Dermis blood vessel endothelial cell (primary cell): ENCODE measurements around the gene LILRB4. TPM values are rescaled to one million over a fixed set of nuclear protein-coding genes. Genes with fewer than 3 reads are reported as not detected.
"Not testable (repeated sequence)": the region's sequence is repeated elsewhere in the genome, so short reads cannot be mapped to it uniquely, and the experiment has no call there.

ENCODE experiments used
- DNase-seq: peaks from one replicate; pipeline ENCODE4 v3.0.0; 2010
- total RNA-seq: library from RNA; depleted of rRNA; stranded (reverse); fragments of >200 nt; gene quantifications from 2 replicates; pipeline ENCODE4 v1.2.3, GENCODE V29; 2014

LILRB4 gene
- total RNA-seq = not detected in 2 replicates

DNA sequence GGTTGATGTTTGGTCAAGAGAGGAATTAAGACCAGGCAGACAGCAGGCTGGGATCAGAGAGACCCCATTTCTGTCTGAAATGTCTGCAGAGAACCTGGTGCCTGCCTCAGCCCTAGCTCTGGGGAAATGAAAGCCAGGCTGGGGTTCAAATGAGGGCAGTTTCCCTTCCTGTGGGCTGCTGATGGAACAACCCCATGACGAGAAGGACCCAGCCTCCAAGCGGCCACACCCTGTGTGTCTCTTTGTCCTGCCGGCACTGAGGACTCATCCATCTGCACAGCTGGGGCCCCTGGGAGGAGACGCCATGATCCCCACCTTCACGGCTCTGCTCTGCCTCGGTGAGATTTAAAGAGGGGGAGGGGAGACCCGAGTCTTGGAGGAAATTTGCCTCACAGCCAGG lies at the start of gene LILRB4:
Gene LILRB4, plus strand, starts transcription at position 256 of the 400 bp plus-strand sequence. Its CDS starts 49 bp downstream, at position 305.
- no peak for DNase-seq

DNA sequence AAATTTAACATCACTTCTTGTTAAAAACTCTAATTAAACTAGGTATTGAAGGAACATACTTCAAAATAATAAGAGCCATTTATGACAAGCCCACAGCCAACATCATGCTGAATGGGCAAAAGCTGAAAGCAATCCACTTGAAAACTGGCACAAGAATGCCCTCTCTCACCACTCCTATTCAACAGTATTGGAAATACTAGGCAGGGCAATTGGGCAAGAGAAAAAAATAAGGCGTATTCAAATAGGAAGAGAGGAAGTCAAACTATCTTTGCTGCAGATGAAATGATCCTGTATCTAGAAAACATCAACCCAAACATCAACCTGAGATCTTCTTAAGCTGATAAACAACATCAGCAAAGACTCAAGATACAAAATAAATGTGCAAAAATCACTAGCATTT lies 48.1 kb upstream of the LILRB4 start:
- DNase-seq = no peak

DNA sequence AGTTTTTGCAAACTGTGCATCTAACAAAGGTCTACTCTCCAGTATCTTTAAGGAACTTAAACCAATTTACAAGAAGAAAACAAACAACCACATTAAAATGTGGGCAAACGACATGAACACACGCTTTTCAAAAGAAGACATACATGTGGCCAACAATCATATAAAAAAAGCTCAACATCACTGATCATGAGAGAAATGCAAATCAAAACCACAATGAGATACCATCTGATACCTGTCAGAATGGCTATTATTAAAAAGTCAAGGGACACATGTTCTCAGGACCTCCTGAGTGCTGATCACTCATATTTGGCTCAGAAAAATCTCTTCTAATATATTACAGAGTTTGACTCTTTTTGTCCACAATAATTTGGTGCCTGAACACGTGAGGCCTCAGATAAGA lies 46.7 kb upstream of the LILRB4 start:
- DNase-seq = no peak

DNA sequence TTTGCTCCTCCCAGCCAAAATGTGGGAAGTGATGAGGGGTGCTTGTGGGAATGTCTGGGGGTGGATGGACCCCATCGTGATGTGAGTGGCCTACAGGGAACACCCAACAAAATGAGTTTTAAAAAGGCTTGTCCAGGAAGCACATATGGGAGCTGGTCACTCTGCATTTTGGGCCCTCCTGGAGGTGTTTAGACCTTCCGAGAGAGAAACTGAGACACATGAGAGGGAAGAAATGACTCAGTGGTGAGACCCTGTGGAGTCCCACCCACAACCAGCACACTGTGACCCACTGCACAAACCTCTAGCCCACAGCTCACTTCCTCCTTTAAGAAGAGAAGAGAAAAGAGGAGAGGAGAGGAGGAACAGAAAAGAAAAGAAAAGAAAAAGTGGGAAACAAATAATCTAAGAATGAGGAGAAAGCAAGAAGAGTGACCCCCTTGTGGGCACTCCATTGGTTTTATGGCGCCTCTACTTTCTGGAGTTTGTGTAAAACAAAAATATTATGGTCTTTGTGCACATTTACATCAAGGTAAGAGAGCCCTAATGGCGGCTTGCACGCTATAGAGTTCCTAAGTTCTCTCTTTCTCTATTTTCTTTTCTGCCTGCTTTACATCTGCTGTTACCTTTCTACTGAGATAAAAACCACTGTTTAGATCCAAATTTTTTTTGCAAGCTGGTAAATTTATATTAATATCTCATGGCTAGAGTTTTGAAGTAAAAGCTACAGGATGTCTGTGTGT lies 45.8 kb upstream of the LILRB4 start:
- DNase-seq = no peak

DNA sequence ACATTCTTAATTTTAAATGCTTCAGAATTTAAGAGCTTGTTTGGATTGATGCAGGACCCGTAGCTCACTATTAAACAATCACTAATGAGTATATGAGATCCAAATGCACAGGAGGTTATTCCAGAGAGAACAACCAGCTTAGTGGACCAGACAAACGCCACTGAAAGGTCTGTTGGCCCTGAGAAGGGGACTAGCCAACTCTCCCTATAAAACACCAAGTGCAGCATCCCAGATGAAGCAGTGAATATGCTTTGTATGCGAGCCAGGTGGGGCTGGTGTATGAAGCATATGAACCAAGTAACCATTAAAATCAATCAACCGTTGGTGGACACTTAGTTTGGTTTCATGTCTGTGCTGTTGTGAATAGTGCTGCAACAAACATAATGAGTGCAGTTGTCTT lies 42.3 kb upstream of the LILRB4 start:
- no peak for DNase-seq

DNA sequence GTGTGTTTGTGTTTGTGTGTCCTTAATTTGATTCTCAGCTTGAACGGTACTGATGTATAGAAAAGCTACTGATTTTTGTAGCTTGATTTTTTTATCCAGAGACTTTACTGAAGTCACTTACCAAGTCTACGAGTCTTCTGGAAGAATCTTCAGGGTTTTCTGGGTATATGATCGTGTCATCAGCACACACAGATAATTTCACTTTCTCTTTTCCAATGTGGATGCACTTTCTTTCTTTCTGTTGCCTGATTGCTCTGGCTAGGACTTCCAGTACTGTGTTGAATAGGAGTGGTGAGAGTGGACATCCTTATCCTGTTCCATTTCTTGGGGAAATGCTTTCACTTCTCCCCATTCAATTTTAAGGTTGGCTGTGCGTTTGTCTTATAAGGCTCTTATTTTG lies 40.4 kb upstream of the LILRB4 start:
- DNase-seq = no peak

DNA sequence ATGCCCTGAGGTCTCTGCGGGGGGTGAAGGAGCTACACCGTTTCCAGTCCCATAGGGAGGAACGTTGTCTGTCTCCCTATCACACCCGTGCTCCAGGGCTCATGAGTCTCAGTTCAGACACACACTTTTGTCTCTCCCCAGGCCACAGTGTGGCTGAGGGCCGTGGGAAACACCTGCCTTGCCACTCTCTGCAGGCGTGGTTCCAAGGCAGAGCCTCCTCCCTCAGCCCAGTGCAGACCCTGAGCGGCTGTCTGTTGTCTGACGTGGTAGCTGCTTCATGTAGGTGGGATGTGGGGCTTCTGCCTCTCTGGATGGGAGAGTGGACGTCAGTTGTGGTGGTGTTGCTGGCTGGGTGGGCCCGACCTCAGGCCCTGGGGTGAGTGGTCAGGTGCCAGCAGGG lies 38.6 kb upstream of the LILRB4 start:
- not testable (repeated sequence) for DNase-seq

DNA sequence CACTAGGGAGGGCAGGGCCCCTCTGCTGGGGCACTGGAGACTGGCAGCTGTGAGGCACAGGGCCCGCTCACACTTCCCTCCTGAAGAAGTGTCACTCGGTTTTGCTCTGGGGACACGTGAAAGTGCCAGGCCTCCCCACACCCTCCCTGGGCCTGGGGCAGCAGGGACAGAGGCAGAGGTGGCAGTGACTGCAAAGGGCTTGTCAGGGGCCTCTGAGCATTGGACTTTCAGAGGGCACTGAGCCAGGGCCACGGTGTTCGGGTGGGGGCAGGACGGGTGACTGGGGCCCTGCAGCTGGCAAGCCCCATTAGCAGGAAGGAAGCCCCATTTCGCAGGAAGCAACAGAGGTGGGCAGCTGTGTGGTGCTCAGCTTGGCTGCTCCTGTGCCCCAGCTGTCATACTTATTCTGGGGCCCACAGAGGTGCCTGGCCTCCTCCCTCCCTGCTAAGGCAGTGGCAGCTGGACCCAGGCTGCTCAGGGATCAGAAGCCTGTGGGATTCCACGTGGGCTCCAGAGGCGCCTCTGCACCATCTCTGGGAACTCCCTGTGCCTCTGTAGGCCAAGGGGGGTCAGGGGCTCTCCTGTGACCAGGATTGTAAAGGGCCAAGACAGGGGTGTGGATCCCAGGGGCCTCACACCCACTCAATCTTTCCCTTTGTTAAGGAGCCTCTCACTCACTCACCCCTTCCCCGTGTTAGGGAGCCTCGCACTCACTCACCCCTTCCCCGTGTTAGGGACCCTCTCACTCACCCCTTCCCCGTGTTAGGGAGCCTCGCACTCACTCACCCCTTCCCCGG lies 37.7 kb upstream of the LILRB4 start:
- not testable (repeated sequence) for DNase-seq

DNA sequence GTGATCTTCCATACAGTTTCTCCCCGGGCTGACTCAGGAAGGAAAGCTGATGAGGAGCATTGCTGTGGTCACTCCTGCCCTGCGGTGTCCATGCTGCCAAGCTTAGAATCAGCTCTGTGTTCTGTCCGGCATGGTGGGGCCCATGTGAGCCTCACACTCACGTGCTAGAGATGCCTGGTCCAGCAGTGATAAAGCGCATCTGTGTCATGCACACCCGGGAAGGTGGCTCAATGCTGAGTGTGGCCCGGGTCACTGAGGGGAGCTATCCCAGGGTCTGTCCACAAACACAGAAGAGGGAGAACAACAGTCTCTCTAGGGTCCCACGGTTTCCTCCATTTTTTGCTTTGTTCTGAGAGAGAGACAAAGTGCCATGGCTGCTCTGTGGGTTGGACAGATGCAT lies 36.0 kb upstream of the LILRB4 start:
- no peak for DNase-seq

DNA sequence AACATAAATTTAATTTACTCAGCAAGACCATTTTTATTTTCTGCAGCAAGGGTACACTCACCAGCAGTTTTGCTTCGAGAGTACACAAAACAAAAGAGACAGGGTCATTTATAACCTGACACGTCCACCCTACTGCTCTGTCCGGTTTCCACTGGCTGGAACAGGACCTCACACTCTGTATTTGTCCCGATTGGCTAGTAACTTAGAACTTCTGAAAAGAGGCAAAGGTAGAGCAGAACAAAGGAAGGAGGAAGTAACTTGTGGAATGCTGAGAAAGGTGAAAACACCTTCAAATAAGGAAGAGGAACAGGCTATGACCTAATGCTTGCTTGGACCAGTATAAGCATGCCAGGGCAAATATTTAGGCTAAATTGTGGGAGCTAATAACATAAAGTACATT lies 34.9 kb upstream of the LILRB4 start:
- not testable (repeated sequence) for DNase-seq

DNA sequence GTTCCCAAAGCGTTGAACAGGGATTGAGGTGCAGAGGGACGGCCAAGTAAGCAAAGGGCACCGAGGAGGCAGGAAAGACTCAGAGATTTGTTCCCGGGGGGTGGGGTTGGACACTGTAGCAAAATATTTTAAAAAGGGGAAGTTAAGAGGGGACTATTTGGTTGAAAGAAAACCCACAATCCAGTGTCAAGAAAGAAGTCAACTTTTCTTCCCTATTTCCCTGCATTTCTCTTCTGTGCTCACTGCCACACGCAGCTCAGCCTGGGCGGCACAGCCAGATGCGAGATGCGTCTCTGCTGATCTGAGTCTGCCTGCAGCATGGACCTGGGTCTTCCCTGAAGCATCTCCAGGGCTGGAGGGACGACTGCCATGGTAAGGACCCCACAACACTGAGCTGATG lies 32.5 kb upstream of the LILRB4 start, which contains the start of gene LILRB1:
Gene LILRB1, plus strand, starts transcription at position 223 of the 400 bp plus-strand sequence. CDS start 590 bp downstream, outside the sequence.
- DNase-seq = not testable (repeated sequence)

DNA sequence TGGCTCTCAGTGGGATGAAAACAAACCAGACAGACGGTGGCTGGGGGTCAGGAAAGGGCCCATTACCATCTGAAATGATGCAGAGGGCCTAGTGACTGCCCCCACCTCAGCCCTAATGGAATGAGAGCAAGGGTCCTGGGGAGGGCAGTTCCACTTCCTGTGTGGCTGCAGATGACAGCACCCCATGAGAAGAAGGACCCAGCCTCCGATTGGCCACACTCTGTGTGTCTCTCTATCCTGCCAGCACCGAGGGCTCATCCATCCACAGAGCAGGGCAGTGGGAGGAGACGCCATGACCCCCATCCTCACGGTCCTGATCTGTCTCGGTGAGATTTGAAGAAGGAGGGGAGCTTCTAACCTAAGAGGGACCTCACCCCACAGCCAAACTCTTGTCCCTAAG lies 32.0 kb upstream of the LILRB4 start:
- no peak for DNase-seq

DNA sequence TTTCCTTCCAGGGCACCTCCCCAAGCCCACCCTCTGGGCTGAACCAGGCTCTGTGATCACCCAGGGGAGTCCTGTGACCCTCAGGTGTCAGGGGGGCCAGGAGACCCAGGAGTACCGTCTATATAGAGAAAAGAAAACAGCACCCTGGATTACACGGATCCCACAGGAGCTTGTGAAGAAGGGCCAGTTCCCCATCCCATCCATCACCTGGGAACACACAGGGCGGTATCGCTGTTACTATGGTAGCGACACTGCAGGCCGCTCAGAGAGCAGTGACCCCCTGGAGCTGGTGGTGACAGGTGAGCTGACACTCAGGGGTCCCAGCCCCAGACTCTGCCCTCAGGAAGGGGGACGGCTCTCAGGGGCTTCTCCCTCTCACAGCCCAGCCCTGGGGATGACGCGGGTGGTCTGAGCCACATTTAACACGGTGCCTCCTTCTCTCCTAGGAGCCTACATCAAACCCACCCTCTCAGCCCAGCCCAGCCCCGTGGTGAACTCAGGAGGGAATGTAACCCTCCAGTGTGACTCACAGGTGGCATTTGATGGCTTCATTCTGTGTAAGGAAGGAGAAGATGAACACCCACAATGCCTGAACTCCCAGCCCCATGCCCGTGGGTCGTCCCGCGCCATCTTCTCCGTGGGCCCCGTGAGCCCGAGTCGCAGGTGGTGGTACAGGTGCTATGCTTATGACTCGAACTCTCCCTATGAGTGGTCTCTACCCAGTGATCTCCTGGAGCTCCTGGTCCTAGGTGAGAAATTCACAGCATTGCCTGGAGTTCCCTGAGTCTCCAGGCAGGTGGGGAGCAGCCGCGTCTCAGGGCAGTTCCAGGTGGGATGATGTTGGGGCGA lies 31.1 kb upstream of the LILRB4 start:
- not testable (repeated sequence) for DNase-seq

DNA sequence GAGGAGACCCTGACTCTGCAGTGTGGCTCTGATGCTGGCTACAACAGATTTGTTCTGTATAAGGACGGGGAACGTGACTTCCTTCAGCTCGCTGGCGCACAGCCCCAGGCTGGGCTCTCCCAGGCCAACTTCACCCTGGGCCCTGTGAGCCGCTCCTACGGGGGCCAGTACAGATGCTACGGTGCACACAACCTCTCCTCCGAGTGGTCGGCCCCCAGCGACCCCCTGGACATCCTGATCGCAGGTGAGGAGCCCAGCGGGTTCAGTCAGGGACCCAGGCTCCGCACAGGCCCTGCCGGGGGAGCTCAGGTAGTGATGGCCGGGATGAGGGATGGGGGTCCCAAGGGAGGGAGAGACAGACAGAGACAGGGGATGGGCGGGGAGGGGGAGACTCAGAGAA lies 30.3 kb upstream of the LILRB4 start:
- DNase-seq = not testable (repeated sequence)

DNA sequence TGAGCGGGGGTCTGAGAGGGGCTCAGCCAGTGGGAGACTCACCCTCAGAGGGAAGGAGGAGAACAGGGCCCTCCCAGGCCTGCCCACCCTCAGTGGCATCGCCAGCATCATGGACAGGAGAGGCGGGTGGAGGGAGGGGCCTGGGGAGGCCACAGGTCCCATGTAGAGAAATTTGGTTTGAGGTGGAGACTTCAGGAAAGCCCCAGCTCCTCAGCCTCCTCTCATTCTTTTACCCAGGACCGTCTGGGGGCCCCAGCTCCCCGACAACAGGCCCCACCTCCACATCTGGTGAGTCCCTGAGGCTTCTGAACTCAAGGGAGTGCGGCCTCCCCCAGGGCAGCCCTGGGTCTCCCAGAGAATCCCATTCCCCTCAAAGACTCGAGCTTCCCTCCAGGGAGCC lies 29.4 kb upstream of the LILRB4 start:
- no peak for DNase-seq

DNA sequence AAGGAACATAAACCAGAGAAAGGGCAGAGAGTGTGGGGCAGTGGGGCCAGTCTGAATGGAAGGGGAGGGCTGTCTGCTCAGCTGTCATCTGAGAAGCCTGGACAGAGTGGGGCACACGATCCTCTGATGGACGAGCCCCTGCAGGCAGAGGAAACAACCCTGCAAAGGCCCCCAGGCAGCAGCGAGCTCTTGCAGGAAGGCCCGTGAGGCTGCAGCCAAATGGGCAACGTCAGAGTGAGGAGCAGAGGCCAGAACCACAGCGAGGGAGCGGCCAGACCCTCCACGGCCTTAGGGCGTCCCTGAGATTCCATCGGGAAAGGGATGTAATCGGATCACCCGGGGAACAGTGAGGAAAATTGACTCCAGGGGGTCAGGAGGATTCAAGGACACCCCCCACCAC lies 26.7 kb upstream of the LILRB4 start:
- not testable (repeated sequence) for DNase-seq

DNA sequence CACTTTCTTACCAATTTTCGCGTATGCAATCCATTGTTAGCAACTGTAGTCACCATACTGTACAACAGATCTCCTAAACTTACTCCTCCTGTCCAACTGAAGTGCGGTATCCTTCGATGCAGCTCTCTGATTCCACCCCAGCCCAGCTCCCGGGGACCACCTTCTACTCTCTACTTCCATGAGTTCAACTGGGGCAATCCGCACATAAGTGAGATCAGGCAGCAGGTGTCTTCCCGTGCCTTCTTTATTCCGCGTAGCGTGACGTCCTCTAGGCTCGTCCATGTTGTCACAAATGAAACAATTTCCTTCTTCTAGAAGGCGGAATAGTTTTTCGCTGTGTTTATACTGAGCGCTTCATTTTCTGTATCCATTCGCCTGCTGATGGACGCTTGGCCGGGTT lies 24.1 kb upstream of the LILRB4 start:
- no peak for DNase-seq

DNA sequence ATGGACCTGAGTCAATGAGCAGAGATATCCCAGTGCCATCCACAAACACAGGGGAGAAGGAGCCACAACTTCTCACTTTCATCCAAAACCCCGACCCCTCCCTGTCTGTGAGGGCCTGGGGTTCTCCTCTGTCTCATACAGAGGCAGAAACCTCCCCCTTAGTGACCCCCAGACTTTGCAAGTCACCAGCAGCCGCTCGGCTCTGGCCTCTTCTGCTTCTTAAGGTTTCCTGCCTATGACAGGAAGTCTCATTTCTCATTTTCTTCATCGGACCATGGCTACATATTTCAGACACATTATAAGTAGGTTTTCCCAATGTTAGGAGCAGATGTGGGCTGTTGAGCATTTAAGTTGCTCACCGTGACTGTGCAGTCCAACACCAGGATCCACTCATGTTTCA lies 19.8 kb upstream of the LILRB4 start:
- DNase-seq = not testable (repeated sequence)

DNA sequence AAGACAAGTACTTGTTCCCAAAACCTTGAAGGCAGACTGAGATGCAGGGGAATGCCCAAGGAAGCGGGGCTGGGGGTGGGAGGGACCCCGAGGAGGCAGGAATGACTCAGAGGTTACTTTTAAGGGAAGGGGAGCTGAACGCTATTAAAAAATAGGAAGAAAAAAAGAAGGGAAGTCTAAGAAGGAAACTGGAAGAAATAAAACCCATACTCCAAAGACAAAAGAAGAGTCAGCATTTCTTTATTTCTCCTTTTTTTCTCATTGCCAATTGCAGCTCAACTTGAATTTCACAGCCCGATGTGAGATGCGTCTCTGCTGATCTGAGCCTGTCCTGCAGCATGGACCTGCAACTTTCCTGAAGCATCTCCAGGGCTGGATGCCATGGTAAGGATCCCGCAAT lies 19.2 kb upstream of the LILRB4 start:
- DNase-seq = not testable (repeated sequence)

DNA sequence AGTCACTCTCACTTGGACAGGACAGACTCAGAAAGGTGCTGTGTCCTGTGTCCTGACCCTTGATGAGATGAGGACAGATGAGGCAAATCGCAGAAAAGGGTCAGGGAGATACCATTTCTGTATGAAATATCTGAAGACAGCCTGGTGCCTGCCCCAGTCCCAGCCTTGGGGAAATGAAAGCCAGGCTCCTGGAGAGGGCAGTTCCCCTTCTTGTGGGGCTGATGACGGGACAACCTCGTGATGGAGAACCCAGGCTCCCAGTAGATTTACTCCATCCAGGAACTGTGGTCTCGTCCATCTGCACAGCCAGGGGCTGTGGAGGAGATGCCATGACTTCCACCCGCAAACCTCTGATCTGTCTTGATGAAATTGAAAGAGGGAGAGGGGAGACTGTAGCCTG lies 18.7 kb upstream of the LILRB4 start:
- DNase-seq = no peak

DNA sequence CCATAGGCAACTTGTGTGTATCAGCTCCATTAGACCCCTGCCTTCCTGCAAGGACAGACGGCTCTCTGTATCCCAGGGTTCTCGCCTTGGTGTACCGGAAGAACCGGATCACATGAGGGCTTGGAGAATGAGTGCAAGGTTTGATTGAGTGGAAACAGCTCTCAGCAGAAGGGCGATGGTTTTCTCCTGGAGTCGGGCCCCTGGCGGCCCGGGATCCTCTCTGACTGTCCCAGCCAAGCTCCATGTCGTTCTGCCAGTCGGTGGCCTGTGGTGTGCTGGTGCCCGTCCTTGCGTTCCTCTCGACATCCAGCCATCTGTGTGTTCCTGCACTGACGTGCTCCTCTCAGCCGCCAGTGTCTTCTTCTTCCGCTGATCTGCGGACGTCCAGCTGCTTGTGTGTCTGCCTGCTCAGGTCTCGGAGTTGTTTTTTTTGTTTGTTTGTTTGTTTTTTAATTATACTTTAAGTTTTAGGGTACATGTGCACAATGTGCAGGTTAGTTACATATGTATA lies 16.4 kb upstream of the LILRB4 start:
- DNase-seq = no peak

DNA sequence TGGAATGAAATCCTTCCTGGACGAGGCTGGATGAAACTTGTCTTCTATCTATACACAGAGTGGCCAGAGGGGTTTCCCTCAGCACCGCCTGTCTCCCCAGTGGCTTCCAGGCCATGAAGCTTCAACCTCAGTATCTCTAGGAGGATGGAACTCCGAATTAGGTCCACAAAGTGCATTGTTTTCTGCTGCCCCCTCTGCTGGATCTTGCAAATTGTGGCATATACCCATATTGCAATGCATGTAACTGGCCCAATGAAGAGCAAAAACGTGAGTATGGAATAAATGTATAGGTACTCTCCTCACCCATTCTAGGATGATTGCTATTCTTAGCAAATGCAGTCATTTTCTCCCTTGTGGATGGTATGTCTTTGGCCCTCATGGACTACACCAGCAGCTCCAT lies 14.7 kb upstream of the LILRB4 start:
- peak; percentile 6 for DNase-seq
